ENCODE measurements around the gene MFSD12.

Gene MFSD12

GRCh38 chr19:3505598-3506383 lies 51.6 kb downstream of the MFSD12 start, which contains the start of gene FZR1:
TSS of gene FZR1 (plus strand) at chr19:3506311. CDS start at chr19:3522990, 16,679 bp downstream.
- DNase-seq = peak; percentile 100

- no peak for DNase-seq
Observed at GRCh38 chr19:3504735-3505134, 52.7 kb downstream of the MFSD12 start.

DNA sequence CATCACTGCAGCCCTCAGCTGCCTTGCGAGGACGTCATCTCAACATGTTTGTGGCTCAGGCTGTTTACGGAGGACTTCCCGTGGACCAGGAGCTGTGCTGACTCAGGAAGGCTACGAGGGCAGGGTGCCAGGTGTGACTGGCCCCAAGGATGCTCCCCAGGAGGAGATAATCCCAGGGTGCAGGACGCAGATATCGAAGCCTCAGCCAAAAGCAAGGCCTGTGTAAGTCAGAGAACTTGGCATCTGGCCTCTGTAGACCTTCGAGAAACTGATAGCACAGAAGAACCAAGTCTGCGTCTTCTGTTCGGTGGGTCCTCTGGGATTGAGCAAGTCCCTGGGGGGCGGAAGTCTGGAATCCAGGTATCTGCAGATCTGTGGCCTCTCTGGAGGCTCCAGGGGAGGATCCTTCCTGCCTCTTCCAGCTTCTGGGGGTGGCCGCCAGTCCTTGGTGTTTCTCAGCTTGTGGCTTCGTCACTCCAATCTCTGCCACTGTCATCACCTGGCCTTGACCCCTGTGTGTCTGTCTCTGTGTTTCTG lies 54.3 kb downstream of the MFSD12 start:
- DNase-seq = no peak

DNA sequence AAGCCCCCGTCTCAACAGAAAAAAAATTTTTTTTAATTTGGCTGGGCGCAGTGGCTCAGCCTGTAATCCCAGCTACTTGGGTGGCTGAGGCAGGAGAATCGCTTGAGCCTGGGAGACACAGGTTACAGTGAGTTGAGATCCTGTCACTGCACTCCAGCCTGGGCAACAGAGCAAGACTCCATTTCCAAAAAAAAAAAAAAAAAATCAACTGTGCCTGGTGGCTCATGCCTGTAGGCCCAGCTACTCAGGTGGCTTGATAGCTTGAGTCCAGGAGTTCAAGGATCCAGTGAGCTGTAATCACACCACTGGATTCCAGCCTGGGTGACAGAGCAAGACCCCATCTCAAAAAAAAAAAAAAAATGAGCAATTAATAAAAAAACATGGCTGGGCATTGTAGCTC lies 55.6 kb downstream of the MFSD12 start:
- DNase-seq = no peak

DNA sequence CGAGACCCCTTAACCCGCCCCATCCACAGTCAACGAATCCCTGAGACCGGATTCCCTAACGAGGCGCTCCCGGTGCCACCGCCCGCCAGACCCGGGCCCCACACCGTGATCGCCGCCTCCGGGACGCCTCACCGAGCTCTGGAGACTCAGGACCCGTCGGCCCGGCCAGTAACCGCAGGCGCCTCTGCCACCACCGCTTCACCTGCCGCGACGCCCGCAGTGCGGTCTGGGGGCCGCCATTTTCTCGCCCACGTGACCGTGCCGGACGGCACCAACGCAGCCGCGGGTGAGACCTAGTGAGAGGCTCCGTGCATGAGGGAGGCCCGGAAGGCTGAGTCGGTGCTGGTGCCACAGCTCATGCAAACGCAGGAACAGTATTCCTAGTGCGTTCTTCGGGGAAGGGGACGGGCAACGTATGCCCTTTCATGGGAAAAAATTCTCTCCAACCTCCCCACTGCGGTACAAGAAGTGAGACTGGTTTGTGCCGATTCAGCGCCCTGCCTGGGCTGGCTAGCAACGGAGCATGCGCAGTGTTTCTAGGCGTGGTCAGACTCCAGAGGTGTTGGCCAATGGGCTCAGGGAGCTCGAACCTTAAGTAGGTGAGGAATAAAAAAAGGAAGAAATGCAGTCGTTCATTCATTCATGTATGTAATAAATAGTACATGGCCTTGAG lies 56.8 kb downstream of the MFSD12 start, which contains the start of gene DOHH:
Gene DOHH (minus strand): TSS at position 246 of the 673 bp plus-strand sequence. CDS start 3,860 bp downstream, outside the sequence.
- DNase-seq = peak; percentile 76

- no peak for DNase-seq
Observed at GRCh38 chr19:3499738-3500428, 57.5 kb downstream of the MFSD12 start.

DNA sequence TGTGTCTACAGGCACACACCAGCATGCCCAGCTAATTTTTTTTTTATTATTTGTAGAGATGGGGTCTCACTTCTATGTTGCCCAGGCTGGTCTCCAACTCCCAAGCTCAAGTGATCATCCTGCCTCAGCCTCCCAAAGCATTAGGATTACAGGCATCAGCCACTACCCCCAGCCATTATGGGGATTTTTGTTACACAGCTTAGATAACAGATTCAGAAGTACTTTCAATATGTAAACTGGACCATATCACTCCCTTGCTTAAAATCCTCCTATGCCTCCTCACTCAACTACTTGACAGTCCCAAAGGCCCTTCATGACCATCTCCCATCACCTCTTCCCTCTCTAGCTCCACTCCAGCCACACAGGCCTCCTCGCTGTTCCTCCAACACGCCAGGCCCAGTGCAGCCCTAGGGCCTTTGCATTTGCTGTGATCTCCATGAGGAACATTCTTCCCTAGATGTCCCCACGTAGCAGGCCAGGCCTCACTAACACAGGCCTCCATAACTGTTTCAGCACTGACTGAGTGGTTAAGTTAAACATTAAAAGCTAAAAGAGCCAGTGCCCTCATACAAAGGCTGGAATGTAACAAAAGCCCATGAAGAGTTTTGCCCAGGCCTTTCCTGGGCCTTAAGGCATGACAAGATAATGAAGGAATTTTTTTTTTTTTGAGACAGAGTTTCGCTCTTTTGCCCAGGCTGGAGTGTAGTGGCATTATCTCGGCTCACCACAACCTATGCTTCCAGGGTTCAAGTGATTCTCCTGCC lies 59.4 kb downstream of the MFSD12 start:
- DNase-seq = no peak

GRCh38 chr19:3496392-3497273 lies 60.8 kb downstream of the MFSD12 start:
- DNase-seq = no peak

GRCh38 chr19:3494559-3494958 lies 62.8 kb downstream of the MFSD12 start:
- no peak for DNase-seq
